Left kidney (tissue), 2 donors: ENCODE data around the gene DEFB113. TPM values are rescaled to one million over a fixed set of nuclear protein-coding genes. Genes with fewer than 3 reads are reported as not detected.

Experiments
- DNase-seq: peaks from one replicate; pipeline ENCODE4 v3.0.0-alpha.2; 2013
- polyA plus RNA-seq: library from polyadenylated mRNA; unstranded; fragments of 120-200 nt; gene quantifications from one replicate; pipeline ENCODE4 v1.2.1, GENCODE V29; 2013; ENCODE audit not compliant: insufficient read length

DEFB113 gene
- polyA plus RNA-seq, 1 donor = not detected

DNA sequence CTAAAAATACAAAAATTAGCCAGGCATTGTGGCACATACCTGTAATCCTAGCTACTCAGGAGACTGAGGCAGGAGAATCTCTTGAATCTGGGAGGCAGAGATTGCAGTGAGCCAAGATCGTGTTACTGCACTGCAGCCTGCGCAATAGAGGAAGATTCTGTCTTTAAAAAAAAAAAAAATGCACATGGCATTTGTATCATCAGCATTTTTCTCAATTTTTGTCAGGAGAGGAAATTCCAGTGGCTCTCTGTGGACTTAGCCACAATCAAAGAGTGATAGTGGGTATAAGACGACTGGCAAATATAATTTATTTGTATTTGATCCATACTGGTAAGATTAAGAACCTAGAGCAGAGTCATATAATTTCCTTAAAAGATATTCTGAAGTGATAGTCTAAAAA is 34.0 kb downstream of the DEFB113 start:
- no peak for DNase-seq

DNA sequence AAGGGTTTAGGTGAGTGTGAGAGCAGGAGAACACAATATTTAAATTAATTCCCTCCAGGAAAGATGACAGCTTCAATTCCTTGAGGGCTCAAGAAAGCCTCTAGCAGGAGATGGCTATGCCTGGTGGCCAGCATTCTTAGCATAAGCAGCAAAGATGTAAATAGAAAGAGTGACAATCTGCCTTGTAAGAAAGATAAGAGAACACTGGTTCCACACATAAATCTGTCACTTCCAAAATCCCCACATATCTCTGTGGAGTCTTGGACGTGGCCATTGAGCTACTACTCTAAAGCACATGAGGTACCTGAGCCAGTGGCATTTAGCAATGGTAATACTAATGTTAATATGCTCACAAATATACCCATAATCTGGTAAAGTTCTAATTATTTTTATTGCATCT is 34.7 kb downstream of the DEFB113 start:
- no peak for DNase-seq

DNA sequence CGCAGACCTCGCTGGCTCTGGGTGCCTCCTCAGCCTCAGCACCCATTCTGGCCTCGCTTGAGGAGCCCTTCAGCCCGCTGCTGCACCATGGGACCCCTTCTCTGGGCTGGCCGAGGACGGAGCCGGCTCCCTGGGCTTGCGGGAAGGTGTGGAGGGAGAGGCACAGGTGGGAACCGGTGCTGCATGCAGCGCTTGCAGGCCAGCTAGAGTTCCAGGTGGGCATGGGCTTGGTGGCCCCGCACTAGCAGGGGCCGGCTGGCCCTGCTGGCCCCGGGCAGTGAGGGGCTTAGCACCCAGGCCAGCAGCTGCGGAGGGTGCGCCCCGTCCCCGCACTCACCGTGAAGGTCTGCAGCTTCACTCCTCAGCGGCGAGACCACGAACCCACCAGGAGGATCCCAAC is 35.9 kb downstream of the DEFB113 start:
- DNase-seq = no peak

DNA sequence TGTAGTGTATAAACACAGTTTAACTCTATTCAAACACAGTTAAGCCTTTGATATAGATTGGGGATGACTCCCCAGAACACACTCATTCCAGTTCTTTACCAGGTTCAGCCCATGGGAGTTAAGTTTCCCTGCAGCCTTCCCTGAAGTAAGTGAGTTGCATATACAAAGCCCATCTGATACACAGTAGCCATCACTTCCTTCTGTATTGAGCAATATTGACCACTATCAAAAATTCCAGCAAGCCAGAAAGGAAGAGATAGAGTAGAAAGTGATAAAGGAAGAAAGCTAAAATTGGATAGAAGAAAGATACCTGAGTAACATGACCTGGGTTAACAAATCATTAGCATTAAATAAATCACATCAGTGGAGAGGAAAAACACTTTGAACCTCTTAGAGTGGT is 40.1 kb downstream of the DEFB113 start:
- no peak for DNase-seq

DNA sequence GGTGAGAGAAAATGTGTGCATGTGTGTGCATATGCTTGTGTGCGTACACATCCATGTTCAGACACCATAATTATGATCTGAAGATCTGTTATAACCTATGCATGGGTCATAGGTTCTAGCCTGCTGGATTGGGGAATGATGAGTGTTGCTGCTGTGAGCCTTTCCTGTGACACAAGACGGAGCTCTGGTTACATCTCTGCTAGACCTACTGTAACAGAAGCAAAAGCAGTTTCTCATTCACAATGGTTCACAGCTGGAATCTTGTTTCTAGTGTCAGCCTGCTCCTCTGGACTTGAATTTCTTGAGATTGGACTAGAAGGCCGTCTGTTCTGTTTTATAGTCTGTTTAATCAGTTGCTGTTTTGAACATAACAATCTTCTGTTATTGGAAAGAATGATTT is 45.6 kb downstream of the DEFB113 start:
- no peak for DNase-seq

DNA sequence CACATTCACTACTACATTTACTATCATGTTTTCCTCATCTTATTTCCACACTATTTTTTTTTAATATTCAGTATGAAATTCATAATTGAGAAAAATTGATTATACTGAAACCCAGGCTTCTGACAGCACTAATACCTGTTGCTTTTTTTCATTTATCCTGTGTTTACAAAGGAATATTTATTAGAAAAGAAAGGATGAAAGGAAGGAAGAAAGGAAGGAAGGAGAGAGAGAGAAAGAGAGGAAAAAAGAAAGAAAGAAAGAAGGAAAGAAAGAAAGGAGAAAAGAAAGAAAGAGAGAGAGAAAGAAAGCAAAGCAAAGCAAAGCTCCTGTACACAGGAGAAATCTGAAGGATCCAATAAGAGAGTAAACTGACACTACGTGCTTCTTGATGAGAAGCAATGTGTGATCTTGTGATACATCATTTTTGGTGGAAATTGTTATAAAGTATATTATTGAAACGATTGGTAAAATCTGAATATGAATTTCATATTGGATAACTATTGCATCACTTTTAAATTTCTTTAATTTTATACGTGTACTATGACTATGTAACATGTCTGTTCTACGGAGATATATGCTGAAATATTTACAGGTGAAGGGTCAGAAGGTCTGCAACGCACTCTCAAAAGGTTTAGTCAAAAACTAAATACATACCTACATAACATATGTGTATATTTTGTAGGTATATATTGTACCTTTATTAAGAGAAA is 49.3 kb downstream of the DEFB113 start:
- no peak for DNase-seq

DNA sequence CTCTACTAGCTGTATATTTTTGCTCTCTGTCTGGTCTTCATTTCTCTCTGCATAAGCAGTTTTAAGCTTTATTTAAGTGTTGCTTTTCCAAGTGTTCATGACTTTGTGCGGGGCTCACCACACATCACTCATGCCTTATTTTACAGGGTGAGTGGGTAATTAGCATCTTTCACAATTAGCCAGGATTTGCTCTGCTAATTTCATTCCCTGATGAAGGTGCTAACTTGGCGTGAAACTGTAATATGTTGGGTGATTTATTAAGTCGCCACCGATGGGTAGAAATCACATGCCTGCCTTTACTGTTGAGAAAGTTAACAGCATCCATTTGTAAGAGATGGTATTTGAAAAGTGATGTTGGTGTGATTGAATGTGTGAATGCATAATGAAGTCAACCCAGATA is 50.2 kb downstream of the DEFB113 start:
- DNase-seq = no peak

DNA sequence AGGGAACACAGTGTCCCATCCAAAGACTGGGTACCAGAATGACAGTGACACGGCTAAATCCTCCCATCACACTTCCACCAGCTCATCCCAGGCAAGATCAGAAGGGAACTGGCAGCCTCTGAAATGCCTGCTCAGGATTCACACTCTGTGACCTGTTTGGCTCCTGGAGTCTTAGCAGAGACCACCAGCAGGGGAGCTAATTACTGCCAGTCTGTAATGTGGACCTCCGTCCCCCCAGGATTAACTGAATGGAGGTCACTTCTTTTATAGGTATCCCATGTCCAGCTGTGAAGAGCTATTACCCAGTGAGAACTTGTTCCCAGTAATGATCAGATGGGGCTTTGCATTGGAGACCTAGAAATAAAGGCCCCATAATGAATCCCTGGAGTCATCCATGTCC is 50.6 kb downstream of the DEFB113 start:
- DNase-seq = no peak

Other genes starting within 250 kb of the DEFB113 start
- not detected for gene CRISP3, start 225.2 kb downstream of the DEFB113 start, polyA plus RNA-seq
- gene PGK2, start 182.3 kb downstream of the DEFB113 start, polyA plus RNA-seq = not detected
- not detected for gene CRISP1, start 103.1 kb downstream of the DEFB113 start, polyA plus RNA-seq
- gene DEFB114, start 5.5 kb downstream of the DEFB113 start, polyA plus RNA-seq = not detected
- gene DEFB110, start 52.4 kb upstream of the DEFB113 start, polyA plus RNA-seq = not detected
- gene DEFB112, start 80.3 kb upstream of the DEFB113 start, polyA plus RNA-seq = not detected